Smooth muscle cell (in vitro differentiated cells): ENCODE data around the gene NLE1. TPM values are rescaled to one million over a fixed set of nuclear protein-coding genes. Genes with fewer than 3 reads are reported as not detected.

ENCODE experiments used
- DNase-seq: peaks from one replicate; lab custom pipeline; 2025; ENCODE audit not compliant: unreplicated experiment; lab: John Stamatoyannopoulos, UW
- H2AFZ ChIP-seq: fragments of 200-600 bp; sonication (generic); 2 replicates; pipeline ENCODE4 v1.6.0; 2016; ENCODE audit warnings: antibody characterized with exemption, low read depth, mild to moderate bottlenecking
- H3F3A ChIP-seq: fragments of 200-600 bp; sonication (generic); 2 replicates; pipeline ENCODE4 v1.6.0; 2017; ENCODE audit warnings: antibody characterized with exemption, low read depth
- H3K27ac ChIP-seq: fragments of 200-600 bp; sonication (generic); 2 replicates; pipeline ENCODE4 v1.5.1; 2016; ENCODE audit warnings: low read depth, mild to moderate bottlenecking
- H3K27me3 ChIP-seq: fragments of 200-600 bp; sonication (generic); 2 replicates; pipeline ENCODE4 v1.6.1; 2016; ENCODE audit warnings: low read depth, mild to moderate bottlenecking
- H3K36me3 ChIP-seq: fragments of 200-600 bp; sonication (generic); 2 replicates; pipeline ENCODE4 v1.5.1; 2016; ENCODE audit warnings: low read depth
- H3K4me1 ChIP-seq: fragments of 200-600 bp; sonication (generic); 2 replicates; pipeline ENCODE4 v1.5.1; 2016; ENCODE audit warnings: low read depth
- H3K4me2 ChIP-seq: fragments of 200-600 bp; sonication (generic); 2 replicates; pipeline ENCODE4 v1.6.0; 2016; ENCODE audit warnings: mild to moderate bottlenecking
- H3K4me3 ChIP-seq: fragments of 200-600 bp; sonication (generic); 2 replicates; pipeline ENCODE4 v1.5.1; 2016; ENCODE audit warnings: mild to moderate bottlenecking
- H3K79me2 ChIP-seq: fragments of 200-600 bp; sonication (generic); 2 replicates; pipeline ENCODE4 v1.6.0; 2016; ENCODE audit warnings: low read depth, mild to moderate bottlenecking
- H3K9ac ChIP-seq: fragments of 200-600 bp; sonication (generic); 2 replicates; pipeline ENCODE4 v1.6.0; 2016; ENCODE audit warnings: low read depth
- H3K9me3 ChIP-seq: fragments of 200-600 bp; sonication (generic); replicated peaks from 2 replicates; pipeline ENCODE4 v1.5.1; 2016; ENCODE audit warnings: low read depth
- H4K20me1 ChIP-seq: fragments of 200-600 bp; sonication (generic); 2 replicates; pipeline ENCODE4 v1.6.0; 2016; ENCODE audit warnings: low read depth
- CTCF ChIP-seq: fragments of 200-600 bp; sonication (generic); IDR thresholded peaks from 2 replicates; pipeline ENCODE4 v1.5.1; 2017; ENCODE audit warnings: borderline replicate concordance, mild to moderate bottlenecking, antibody characterized with exemption; ENCODE audit not compliant: insufficient read depth, poor library complexity, severe bottlenecking
- WGBS: methylation state at CpG from one replicate; pipeline ENCODE4 v1.1.7; 2016; ENCODE audit warnings: low lambda C conversion rate; 5-methylcytosine and 5-hydroxymethylcytosine counted together
- polyA plus RNA-seq: library from polyadenylated mRNA; unstranded; fragments of >200 nt; fragmentation: Nextera tagmentation; extraction: Ambion mirVana; gene quantifications from 2 replicates; pipeline ENCODE4 v1.2.1, GENCODE V29; 2016
- total RNA-seq: library from RNA; depleted of rRNA; stranded (reverse); fragments of >200 nt; gene quantifications from 2 replicates; pipeline ENCODE4 v1.2.3, GENCODE V29; 2014

Gene NLE1
- 4.6 and 10.3 TPM in 2 replicates for total RNA-seq
- polyA plus RNA-seq = 4.9 and 5.6 TPM in 2 replicates

DNA sequence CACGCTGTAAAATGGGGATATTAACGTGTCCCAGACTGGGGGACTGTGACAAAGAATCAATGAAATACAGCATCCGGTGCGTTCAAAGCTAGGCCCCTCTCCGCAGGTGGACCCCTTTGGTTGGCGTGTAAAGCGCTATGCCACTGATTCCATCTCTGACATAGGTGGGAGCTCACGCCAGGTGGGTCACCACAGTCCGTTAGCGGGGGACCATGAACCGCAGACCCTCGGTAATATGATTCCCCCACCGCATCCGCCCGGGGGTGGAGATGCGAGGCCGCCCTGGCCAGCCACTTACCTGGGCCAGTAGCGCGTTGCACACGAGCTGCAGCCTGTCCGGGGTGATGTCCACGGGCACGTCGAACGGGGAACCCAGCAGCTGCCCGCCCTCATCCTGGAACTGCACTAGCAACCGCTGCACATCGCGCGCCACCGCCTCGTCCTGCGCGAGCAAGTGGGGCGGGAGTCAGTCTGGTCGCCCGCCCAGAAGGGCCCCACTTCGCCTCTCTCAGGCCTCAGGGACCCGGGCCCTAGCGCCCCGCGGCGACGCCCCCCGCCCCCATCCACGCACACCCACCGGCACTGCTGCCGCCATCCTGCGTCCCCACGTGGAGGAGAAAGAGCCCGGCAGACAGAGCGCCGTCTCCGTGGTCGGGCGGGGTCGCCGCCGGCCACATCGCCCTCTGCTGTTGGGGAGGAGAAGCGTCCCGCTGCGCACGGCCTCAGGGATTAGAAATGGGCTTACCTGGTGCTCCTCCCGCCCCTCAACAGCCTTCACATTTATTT lies at the start of gene NLE1:
Gene NLE1, minus strand, starts transcription at position 623 of the 786 bp plus-strand sequence. Its CDS starts 28 bp downstream, at position 595.
- Histone ChIP-seq H3K9me3 (no peaks in the 10 kb centered on the region), H2AFZ (peak within 1 kb of the TSS; percentile 98), H3K36me3 (no peaks in the 10 kb centered on the region), H4K20me1 (no peaks in the 10 kb centered on the region), H3K4me1 (peaks cover 8% of the 10 kb centered on the region), H3F3A (no peaks in the 10 kb centered on the region), H3K27me3 (no peaks in the 10 kb centered on the region), H3K9ac (peak within 1 kb of the TSS; percentile 59), H3K4me2 (peak within 1 kb of the TSS; percentile 98), H3K27ac (no peak within 1 kb of the TSS), H3K79me2 (peaks cover 13% of the 10 kb centered on the region), H3K4me3 (peak within 1 kb of the TSS; percentile 81)
- DNase-seq = peak; percentile 45
- peak; percentile 91 for TF ChIP-seq CTCF
- under 1% methylated on average over 49 of the region's 65 CpGs for WGBS

GRCh38 chr17:35191001-35191695 lies 49.0 kb upstream of the NLE1 start:
- Histone ChIP-seq H3K4me3 (no peak overlapping the region), H3K27me3 (no peaks in the 10 kb centered on the region), H3F3A (no peaks in the 10 kb centered on the region), H2AFZ (no peak overlapping the region), H3K36me3 (no peaks in the 10 kb centered on the region), H3K79me2 (no peaks in the 10 kb centered on the region), H3K9me3 (no peaks in the 10 kb centered on the region), H4K20me1 (no peaks in the 10 kb centered on the region), H3K27ac (no peak overlapping the region), H3K9ac (no peak overlapping the region), H3K4me1 (no peaks in the 10 kb centered on the region), H3K4me2 (no peak overlapping the region)
- 87% methylated on average over 11 of the region's 11 CpGs for WGBS
- TF ChIP-seq CTCF = no peak
- DNase-seq = no peak

- Histone ChIP-seq H3K4me1 (no peaks in the 10 kb centered on the region), H2AFZ (no peak overlapping the region), H3K27me3 (no peaks in the 10 kb centered on the region), H3K27ac (no peak overlapping the region), H3K9me3 (no peaks in the 10 kb centered on the region), H3F3A (no peaks in the 10 kb centered on the region), H3K9ac (no peak overlapping the region), H4K20me1 (no peaks in the 10 kb centered on the region), H3K4me2 (no peak overlapping the region), H3K4me3 (no peak overlapping the region), H3K79me2 (no peaks in the 10 kb centered on the region), H3K36me3 (no peaks in the 10 kb centered on the region)
- no peak for TF ChIP-seq CTCF
- WGBS = 76% methylated on average over 3 of the region's 3 CpGs
- DNase-seq = no peak
Measured at GRCh38 chr17:35189291-35189690, 47.2 kb upstream of the NLE1 start.
